Measurements from ENCODE around the gene AGMAT.

GRCh38 chr1:15557008-15557407 lies 27.8 kb downstream of the AGMAT start:
- TF ChIP-seq TAF1 (IDR thresholded peaks at IDR 0.05; ENCODE audit: borderline replicate concordance, insufficient read depth, low read length): no peak
- TF ChIP-seq POLR2AphosphoS5 (IDR thresholded peaks at IDR 0.05; ENCODE audit: low read depth, low read length): no peak
- TF ChIP-seq REST (IDR thresholded peaks at IDR 0.05; ENCODE audit: insufficient read depth in 1 of 2, low read depth in 2 of 2, low read length in 2 of 2): no peak
- no peak for TF ChIP-seq SIN3A (IDR thresholded peaks at IDR 0.05; ENCODE audit: borderline replicate concordance, insufficient read depth, low read length)
